Endothelial cell of umbilical vein (primary cell): Measurements from ENCODE around the gene MAP2K5. TPM values are rescaled to one million over a fixed set of nuclear protein-coding genes. Genes with fewer than 3 reads are reported as not detected.

Source experiments
- BruUV-seq: library from RNA; stranded (reverse); fragments of 400-500 nt; replicated peaks from 2 replicates; lab custom pipeline; 2021; lab: Mats Ljungman, UMichigan
- CTCF ChIA-PET: fragments of 300-600, 350-600 bp; sonication (Branson Sonifier 250); formaldehyde crosslinking; loops from one replicate; lab custom pipeline; 2021; ENCODE audit warnings: antibody characterized with exemption, inconsistent platforms; lab: Charles Lee
- POLR2A ChIA-PET: fragments of 300-600, 350-600 bp; sonication (Branson Sonifier 250); formaldehyde crosslinking; loops from one replicate; lab custom pipeline; 2021; ENCODE audit warnings: antibody characterized with exemption, inconsistent platforms; lab: Charles Lee
- DNase-seq: peaks from one replicate; pipeline ENCODE4 v3.0.0-alpha.2; 2011; ENCODE audit warnings: low read depth, low spot score
- FAIRE-seq: peaks from 2 replicates; lab custom pipeline; 2011; peaks lifted over from hg19 to GRCh38; lab: Jason Lieb, UNC
- H2AFZ ChIP-seq: 2 replicates; pipeline ENCODE4 v1.6.0; 2012; ENCODE audit warnings: low read depth, low read length, control low read depth, inconsistent platforms
- H3K27ac ChIP-seq: 2 replicates; pipeline ENCODE4 v1.5.1; 2011; ENCODE audit warnings: low read depth, mild to moderate bottlenecking, control low read depth, low read length, moderate library complexity; ENCODE audit not compliant: insufficient read depth
- H3K27me3 ChIP-seq, 2 experiments: 2 replicates each; pipeline versions ENCODE4 v1.6.0 to v1.6.1; 2011; ENCODE audit warnings: low read length in 2 of 2, mixed read lengths in 1 of 2; ENCODE audit not compliant: control insufficient read depth in 2 of 2, insufficient read depth in 2 of 2
- H3K36me3 ChIP-seq, 2 experiments: 2 replicates in 1 of 2; 3 replicates in 1 of 2; pipeline ENCODE4 v1.5.1; 2011; ENCODE audit warnings: low read length in 2 of 2, mild to moderate bottlenecking in 1 of 2, moderate library complexity in 1 of 2; ENCODE audit not compliant: control insufficient read depth in 2 of 2, insufficient read depth in 2 of 2; ENCODE audit errors: extremely low read depth in 1 of 2
- H3K4me1 ChIP-seq: 3 replicates; pipeline ENCODE4 v1.5.1; 2011; ENCODE audit warnings: mild to moderate bottlenecking, low read length; ENCODE audit not compliant: control insufficient read depth, insufficient read depth; ENCODE audit errors: extremely low read depth
- H3K4me2 ChIP-seq: 2 replicates; pipeline ENCODE4 v1.6.1; 2011; ENCODE audit warnings: low read length, control low read depth, mixed read lengths; ENCODE audit not compliant: insufficient read depth
- H3K4me3 ChIP-seq, 3 experiments: fragments of 200-600 bp in 1 of 3; sonication (generic), shearing (Covaris generic) in 1 of 3; replicated peaks in 1 of 3; 2 replicates each; pipeline ENCODE4 v1.5.1; 2011 to 2016; ENCODE audit warnings: control low read depth in 3 of 3, low read length in 3 of 3, mild to moderate bottlenecking in 2 of 3, inconsistent platforms in 1 of 3, low read depth in 1 of 3, moderate library complexity in 1 of 3; ENCODE audit not compliant: insufficient read depth in 1 of 3
- H3K79me2 ChIP-seq: 2 replicates; pipeline ENCODE4 v1.6.0; 2012; ENCODE audit warnings: low read length, inconsistent platforms; ENCODE audit not compliant: control insufficient read depth, insufficient read depth
- H3K9ac ChIP-seq: replicated peaks from 2 replicates; pipeline ENCODE3; 2011; ENCODE audit warnings: low read length, control low read depth; ENCODE audit not compliant: insufficient read depth; ENCODE audit errors: extremely low read depth
- H3K9me1 ChIP-seq: replicated peaks from 3 replicates; pipeline ENCODE4 v1.6.0; 2011; ENCODE audit warnings: mild to moderate bottlenecking, low read length; ENCODE audit not compliant: control insufficient read depth, insufficient read depth; ENCODE audit errors: extremely low read depth
- H3K9me3 ChIP-seq: replicated peaks from 2 replicates; pipeline ENCODE4 v1.5.1; 2012; ENCODE audit warnings: low read length, inconsistent platforms; ENCODE audit not compliant: control insufficient read depth, insufficient read depth
- H4K20me1 ChIP-seq: replicated peaks from 2 replicates; pipeline ENCODE3; 2011; ENCODE audit warnings: mild to moderate bottlenecking, low read length; ENCODE audit not compliant: control insufficient read depth, insufficient read depth; ENCODE audit errors: extremely low read depth
- CTCF ChIP-seq, 2 donors: IDR thresholded peaks; 1 replicate in 1 of 2; 2 replicates in 1 of 2; pipeline ENCODE4 v1.5.1; 2011; ENCODE audit warnings: low read length in 2 of 2, mild to moderate bottlenecking in 2 of 2, moderate library complexity in 2 of 2, control low read depth in 1 of 2, inconsistent platforms in 1 of 2, low read depth in 1 of 2; ENCODE audit not compliant: insufficient read depth in 1 of 2; ENCODE audit errors: extremely low read depth in 1 of 2
- EZH2 ChIP-seq: IDR thresholded peaks from 2 replicates; pipeline ENCODE4 v1.6.1; 2012; ENCODE audit warnings: borderline replicate concordance, low read depth, mild to moderate bottlenecking, moderate library complexity, low read length, inconsistent platforms; ENCODE audit not compliant: severe bottlenecking
- FOS ChIP-seq: IDR thresholded peaks from 2 replicates; pipeline ENCODE4 v1.6.1; 2011; ENCODE audit warnings: mild to moderate bottlenecking, low read length, moderate library complexity, borderline replicate concordance; ENCODE audit not compliant: insufficient read depth
- GATA2 ChIP-seq: IDR thresholded peaks from 2 replicates; pipeline ENCODE4 v1.7.0; 2011; ENCODE audit warnings: low read depth, mild to moderate bottlenecking, moderate library complexity, mixed read lengths, low read length; ENCODE audit not compliant: insufficient read length, insufficient read depth
- JUN ChIP-seq: IDR thresholded peaks from 2 replicates; pipeline ENCODE4 v1.6.1; 2011; ENCODE audit warnings: borderline replicate concordance, low read depth; ENCODE audit not compliant: insufficient read length, insufficient read depth
- MAX ChIP-seq: IDR thresholded peaks from 2 replicates; pipeline ENCODE4 v1.6.1; 2011; ENCODE audit not compliant: insufficient read depth, insufficient read length
- MYC ChIP-seq: IDR thresholded peaks from one replicate; pipeline ENCODE4 v1.6.1; 2011; ENCODE audit warnings: mild to moderate bottlenecking, low read depth, low read length
- POLR2A ChIP-seq: IDR thresholded peaks from 2 replicates; pipeline ENCODE4 v1.6.1; 2012; ENCODE audit warnings: low read depth, mild to moderate bottlenecking, control low read depth, low read length
- POLR2AphosphoS5 ChIP-seq: IDR thresholded peaks from 2 replicates; pipeline ENCODE4 v1.6.1; 2012; ENCODE audit warnings: low read depth, mild to moderate bottlenecking, control low read depth, low read length, moderate library complexity; ENCODE audit not compliant: insufficient read depth
- dilution Hi-C: fragments of 300-500 bp; cut with MboI; formaldehyde crosslinking; loops from one replicate; pipeline ENCODE4 v1.15.0; 2019; ENCODE audit warnings: low sequenced_read_pairs; ENCODE audit not compliant: extremely low pct_ligation_motif_present
- intact Hi-C: fragments of 100-400 bp; cut with micrococcal nuclease; formaldehyde crosslinking; loops from one replicate; pipeline ENCODE4 v1.10.0; 2022
- polyA plus RNA-seq, 4 experiments: library from polyadenylated mRNA; depleted of rRNA in 3 of 4; stranded (reverse) in 3 of 4; unstranded in 1 of 4; fragments of >200 nt; gene quantifications; 2 replicates each; pipeline versions ENCODE4 v1.2.1 to v1.2.3, GENCODE V29; 2011 to 2012; ENCODE audit warnings: missing spikeins in 1 of 4
- total RNA-seq: library from RNA; stranded (reverse); gene quantifications from 2 replicates; pipeline ENCODE4 v1.2.3, GENCODE V29; 2021

The MAP2K5 gene
- total and polyA plus RNA-seq, 2 donors (not counting 3 experiments of a cell fraction or from before 2014, with no cell fraction given) = 4.9 to 24.7 TPM

DNA sequence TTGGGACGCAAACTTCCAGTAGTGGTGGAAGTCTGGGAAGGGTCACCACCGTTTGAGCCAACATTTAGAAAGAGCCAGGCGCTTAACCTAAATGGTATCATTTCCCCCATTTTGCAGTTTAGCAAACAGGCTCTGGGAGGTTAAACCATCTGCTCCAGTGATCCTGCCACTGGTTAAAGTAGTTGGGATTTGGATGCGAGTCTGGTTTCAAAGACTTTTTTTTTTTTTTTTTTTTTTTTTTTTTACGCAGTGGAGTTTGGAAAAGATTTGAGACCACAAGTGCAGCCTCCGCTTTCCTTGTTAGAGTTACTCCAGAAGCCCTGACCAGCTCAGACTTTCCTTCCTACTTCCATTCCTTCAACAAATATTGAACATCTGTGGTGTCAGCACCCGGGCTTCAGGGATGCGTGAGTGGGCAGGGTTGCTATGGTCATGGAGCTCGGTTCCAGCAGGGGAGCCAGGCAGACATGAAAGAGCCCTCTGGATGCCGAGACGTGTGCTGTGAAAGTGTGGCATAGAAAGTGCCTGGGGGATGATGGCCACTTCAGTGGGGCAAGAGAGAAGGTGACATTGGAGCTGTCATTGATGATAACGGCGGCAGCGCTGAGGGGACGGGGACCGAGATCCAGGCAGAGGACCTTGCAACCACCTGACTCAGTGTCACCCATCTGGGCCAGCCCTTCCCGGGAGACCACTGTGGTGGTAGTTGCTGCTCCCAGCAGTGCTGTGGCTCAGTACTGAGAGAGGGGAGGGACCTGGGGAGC is 298.4 kb downstream of the MAP2K5 start:
- Histone ChIP-seq H3K4me1 (peaks cover 20% of the 10 kb centered on the region), H3K9me3 (no peaks in the 10 kb centered on the region), H3K79me2 (no peaks in the 10 kb centered on the region), H3K27ac (peak overlapping the region; percentile 82), H3K27me3 (peaks cover 11 to 15% of the 10 kb centered on the region in 2 experiments), H3K36me3 (no peaks in the 10 kb centered on the region), H3K4me3 (peak overlapping the region; percentile 69 to 80 (median 75)), H3K4me2 (peak overlapping the region; percentile 72), H2AFZ (peak overlapping the region; percentile 94), H3K9me1 (no peaks in the 10 kb centered on the region), H4K20me1 (no peaks in the 10 kb centered on the region), H3K9ac (peak overlapping the region; percentile 86)
- intact Hi-C loops (loop anchor here (1.0 to 2.0 kb wide), 3 partner anchors 299 to 584 kb away; partner anchors contain the start of genes C15orf61 and MAP2K5), dilution Hi-C loops (no loop called here)
- ChIA-PET CTCF (interaction anchor here (0.6 to 2.0 kb wide), 7 partner anchors 9 to 396 kb away, joined by 3 to 12 read pairs (median 5); no protein-coding TSS in a partner anchor), POLR2A (no interaction called here)
- FAIRE-seq = no peak
- no TSS peak for BruUV-seq
- no peak for TF ChIP-seq MAX
- TF ChIP-seq FOS = no peak
- no peak for TF ChIP-seq POLR2AphosphoS5
- no peak for TF ChIP-seq JUN
- TF ChIP-seq EZH2 = no peak
- no peak for TF ChIP-seq CTCF (IDR thresholded peaks at IDR 0.05; ENCODE audit: extremely low read depth in 1 of 2, insufficient read depth in 1 of 2, low read depth in 1 of 2, low read length in 2 of 2)
- TF ChIP-seq POLR2A = no peak
- TF ChIP-seq MYC = no peak
- TF ChIP-seq GATA2 = no peak
- peak; percentile 51 for DNase-seq
